Activated CD4-positive, alpha-beta T cell treated with anti-CD3 and anti-CD28 coated beads, Interleukin-2, amount 10 ng/mL, durations not matched to agents 7 days and 5 days (primary cell): ENCODE data around the gene ADAMTS6. TPM values are rescaled to one million over a fixed set of nuclear protein-coding genes. Genes with fewer than 3 reads are reported as not detected.
A peak's percentile ranks its signal among the peaks of the same experiment; 100 is the strongest.

ENCODE experiments used
- CTCF ChIA-PET: fragments of 350-600 bp; sonication (Branson Sonifier 250); formaldehyde crosslinking; loops from one replicate; lab custom pipeline; 2021; ENCODE audit warnings: antibody characterized with exemption; lab: Charles Lee
- POLR2A ChIA-PET: fragments of 350-600 bp; sonication (Branson Sonifier 250); formaldehyde crosslinking; loops from one replicate; lab custom pipeline; 2021; ENCODE audit warnings: antibody characterized with exemption; lab: Charles Lee
- DNase-seq: peaks from one replicate; pipeline ENCODE4 v3.0.0-alpha.2; 2020
- H3K27ac Mint-ChIP-seq: one replicate; pipeline ENCODE4 v1.8.0; 2021; ENCODE audit warnings: mild to moderate bottlenecking, moderate library complexity, mixed read lengths
- H3K27me3 Mint-ChIP-seq: one replicate; pipeline ENCODE4 v1.8.0; 2021; ENCODE audit warnings: mixed read lengths
- H3K36me3 Mint-ChIP-seq: one replicate; pipeline ENCODE4 v1.8.0; 2021; ENCODE audit warnings: low read depth, mixed read lengths
- H3K4me1 Mint-ChIP-seq: one replicate; pipeline ENCODE4 v1.8.0; 2021; ENCODE audit warnings: mixed read lengths
- H3K4me3 Mint-ChIP-seq: one replicate; pipeline ENCODE4 v1.8.0; 2021; ENCODE audit warnings: mild to moderate bottlenecking, moderate library complexity, mixed read lengths
- H3K9me3 Mint-ChIP-seq: one replicate; pipeline ENCODE4 v1.8.0; 2021; ENCODE audit warnings: mixed read lengths
- total RNA-seq, 2 experiments: library from RNA; stranded (reverse); gene quantifications; one replicate each; pipeline ENCODE4 v1.2.3, GENCODE V29; 2021

Gene ADAMTS6
- total RNA-seq, 2 experiments from 2014 or later: 2.8 to 2.9 TPM

DNA sequence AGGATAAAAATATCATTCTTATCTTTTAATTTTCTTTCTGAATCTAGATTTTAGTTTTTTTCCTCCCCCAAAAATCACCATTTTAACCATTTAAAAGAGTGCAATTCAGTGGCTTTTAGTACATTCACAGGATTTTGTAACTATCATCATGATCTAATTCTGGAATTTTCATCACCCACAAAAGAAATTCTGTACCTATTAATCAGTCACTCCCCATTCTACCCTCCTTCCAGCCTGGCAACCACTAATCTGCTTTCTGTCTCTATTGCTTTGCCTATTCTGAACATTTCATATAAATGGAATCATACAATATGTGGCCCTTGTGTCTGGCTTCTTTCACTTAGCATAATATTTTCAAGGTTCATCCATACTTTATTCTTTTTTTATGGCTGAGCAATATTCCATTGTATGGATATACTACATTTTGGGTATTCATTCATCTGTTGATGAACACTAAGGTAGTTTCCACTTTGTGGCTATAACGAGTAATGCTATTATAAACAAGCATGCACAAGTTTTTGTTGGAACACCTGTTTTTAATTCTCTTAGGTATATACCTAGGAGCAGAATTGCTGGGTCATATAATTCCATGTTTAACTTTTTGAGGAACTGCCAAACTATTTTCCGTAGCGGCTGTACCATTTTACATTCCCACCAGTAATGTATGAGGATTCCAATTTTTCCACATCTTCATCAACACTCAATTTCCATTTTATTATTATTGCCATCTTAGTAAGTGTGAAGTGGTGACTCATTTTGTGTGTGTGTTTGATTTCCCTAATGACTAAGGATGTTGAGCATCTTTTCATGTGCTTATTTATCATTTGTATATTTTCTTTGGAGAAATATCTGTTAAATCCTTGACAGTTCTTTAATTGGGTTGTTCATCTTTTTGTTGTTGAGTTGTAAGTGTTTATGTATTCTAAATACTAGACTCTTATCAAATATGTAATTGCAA is 372.7 kb downstream of the ADAMTS6 start:
- CTCF ChIA-PET: no interaction called here
- no peak overlapping the region for H3K27ac Mint-ChIP-seq

DNA sequence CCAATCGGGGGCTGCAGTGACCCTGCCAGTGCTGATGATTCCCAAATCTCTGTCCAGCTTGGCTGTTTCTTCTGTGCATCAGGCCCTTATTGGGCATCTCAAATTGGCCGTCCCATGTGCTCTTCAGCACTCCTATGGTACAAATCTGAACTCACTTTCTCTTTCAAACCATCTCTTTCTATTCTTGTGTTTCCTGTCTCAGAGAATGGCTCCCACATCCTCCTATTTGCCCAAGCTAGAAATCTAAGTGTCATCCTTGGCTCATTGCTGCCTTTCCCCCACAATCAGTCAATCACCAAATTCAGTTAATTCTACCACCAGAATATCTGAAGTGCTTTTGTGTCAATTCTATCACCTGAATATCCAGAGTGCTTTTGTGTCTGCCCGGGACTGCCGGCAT is 376.4 kb downstream of the ADAMTS6 start:
- Mint-ChIP-seq H3K4me3 (no peak overlapping the region), H3K36me3 (no peaks in the 10 kb centered on the region), H3K9me3 (no peaks in the 10 kb centered on the region), H3K4me1 (peaks cover 39% of the 10 kb centered on the region), H3K27me3 (peaks cover 12% of the 10 kb centered on the region), H3K27ac (peak overlapping the region; percentile 54)
- ChIA-PET POLR2A (no interaction called here), CTCF (interaction anchor here (0.6 to 1.7 kb wide), 3 partner anchors 33 to 389 kb away, joined by 3 to 6 read pairs (median 3); no protein-coding TSS in a partner anchor)
- DNase-seq: no peak

More for the DNA sequence above, 372.7 kb downstream of the ADAMTS6 start:
- Mint-ChIP-seq H3K9me3 (no peaks in the 10 kb centered on the region), H3K4me1 (peaks cover 20% of the 10 kb centered on the region), H3K36me3 (no peaks in the 10 kb centered on the region), H3K27me3 (peaks cover 16% of the 10 kb centered on the region), H3K4me3 (no peak overlapping the region)
- no peak for DNase-seq
- POLR2A ChIA-PET: no interaction called here

DNA sequence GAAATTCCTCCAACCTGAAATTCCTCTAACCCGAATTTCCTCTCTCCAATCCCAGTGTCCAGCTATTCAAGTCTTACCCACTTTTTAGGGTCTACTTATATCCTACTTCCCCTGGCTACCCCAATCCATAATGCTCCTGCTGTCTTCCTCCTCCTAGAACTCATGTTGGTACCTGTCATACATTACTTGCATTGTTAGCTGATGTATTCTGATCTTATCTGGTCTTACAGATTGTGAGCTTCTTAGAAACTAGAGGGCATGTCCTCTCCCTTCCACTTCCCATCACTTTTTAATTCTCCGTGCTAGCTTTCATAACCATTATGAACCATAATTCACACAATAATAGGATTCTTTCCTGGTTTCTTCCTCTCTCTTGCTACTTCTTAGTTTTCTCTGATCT is 376.9 kb downstream of the ADAMTS6 start:
- H3K4me1 Mint-ChIP-seq: peaks cover 39% of the 10 kb centered on the region
- no peak overlapping the region for H3K4me3 Mint-ChIP-seq
- H3K27ac Mint-ChIP-seq: peak overlapping the region; percentile 54
- no peak for DNase-seq
- CTCF ChIA-PET: interaction anchor here (1.1 to 2.3 kb wide), 3 partner anchors 32 to 294 kb away, joined by 3 to 8 read pairs (median 6); no protein-coding TSS in a partner anchor
- no peaks in the 10 kb centered on the region for H3K36me3 Mint-ChIP-seq
- H3K27me3 Mint-ChIP-seq: peaks cover 12% of the 10 kb centered on the region
- POLR2A ChIA-PET: no interaction called here
- no peaks in the 10 kb centered on the region for H3K9me3 Mint-ChIP-seq

- Mint-ChIP-seq H3K9me3 (no peaks in the 10 kb centered on the region), H3K27ac (peak overlapping the region; percentile 57), H3K27me3 (peaks cover 7% of the 10 kb centered on the region), H3K4me1 (peaks cover 39% of the 10 kb centered on the region), H3K4me3 (peak overlapping the region; percentile 64), H3K36me3 (no peaks in the 10 kb centered on the region)
- CTCF ChIA-PET: interaction anchor here (0.6 to 2.3 kb wide), 6 partner anchors 10 to 378 kb away, joined by 3 to 8 read pairs (median 4); no protein-coding TSS in a partner anchor
- POLR2A ChIA-PET: no interaction called here
- DNase-seq: no peak
Observed at GRCh38 chr5:65103756-65104440, 377.8 kb downstream of the ADAMTS6 start.

DNA sequence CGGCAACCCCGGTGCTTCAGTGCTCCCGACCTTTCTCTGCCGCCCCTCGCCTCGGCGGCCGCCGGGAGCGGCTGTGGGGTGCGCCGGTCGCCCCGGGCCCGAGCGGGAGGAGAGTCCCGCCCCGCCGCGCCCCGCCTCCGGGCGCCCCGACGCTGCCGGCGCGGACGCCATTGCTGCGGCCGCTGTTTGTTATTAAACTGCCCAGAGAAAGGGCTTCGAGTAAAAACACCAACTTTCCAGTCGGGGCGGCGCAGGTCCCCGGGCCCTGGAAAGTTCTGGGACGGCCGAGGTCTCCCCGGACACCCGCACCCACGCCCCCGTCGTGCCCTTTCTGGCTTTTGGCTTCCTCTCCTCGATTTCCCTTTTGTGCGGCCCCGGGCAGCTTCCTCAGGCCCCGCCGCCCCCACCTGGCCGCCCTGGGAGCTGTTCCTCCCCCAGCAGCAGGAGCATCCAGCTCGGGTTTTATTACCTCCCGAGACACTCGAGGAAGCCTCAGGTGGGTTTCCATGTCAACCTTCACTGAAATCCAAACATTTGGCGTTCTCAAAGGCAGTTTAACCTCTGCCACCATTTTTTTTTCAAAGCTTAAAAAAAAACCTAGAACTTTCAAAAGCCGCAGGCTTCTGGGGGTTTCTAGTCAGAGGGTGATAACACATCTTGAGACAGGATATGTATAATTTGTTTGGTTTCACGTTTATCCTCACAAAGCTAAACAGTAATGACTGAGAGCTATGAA is 378.6 kb downstream of the ADAMTS6 start:
- peak; percentile 28 for DNase-seq
- peak overlapping the region; percentile 64 for H3K4me3 Mint-ChIP-seq
- H3K4me1 Mint-ChIP-seq: peaks cover 39% of the 10 kb centered on the region
- H3K27ac Mint-ChIP-seq: peak overlapping the region; percentile 43
- no peaks in the 10 kb centered on the region for H3K9me3 Mint-ChIP-seq
- POLR2A ChIA-PET: no interaction called here
- CTCF ChIA-PET: interaction anchor here (0.7 to 2.3 kb wide), 5 partner anchors 11 to 379 kb away, joined by 3 to 8 read pairs (median 4); no protein-coding TSS in a partner anchor
- H3K36me3 Mint-ChIP-seq: no peaks in the 10 kb centered on the region
- H3K27me3 Mint-ChIP-seq: peaks cover 7% of the 10 kb centered on the region

- Mint-ChIP-seq H3K4me3 (peak overlapping the region; percentile 72), H3K27ac (peak overlapping the region; percentile 77), H3K27me3 (peaks cover 7% of the 10 kb centered on the region), H3K4me1 (peaks cover 39% of the 10 kb centered on the region), H3K9me3 (no peaks in the 10 kb centered on the region), H3K36me3 (no peaks in the 10 kb centered on the region)
- ChIA-PET POLR2A (no interaction called here), CTCF (interaction anchor here (1.4 to 2.3 kb wide), 2 partner anchors 24 to 291 kb away, joined by 5 to 8 read pairs; no protein-coding TSS in a partner anchor)
- DNase-seq: no peak
Observed at GRCh38 chr5:65102371-65102975, 379.2 kb downstream of the ADAMTS6 start.

DNA sequence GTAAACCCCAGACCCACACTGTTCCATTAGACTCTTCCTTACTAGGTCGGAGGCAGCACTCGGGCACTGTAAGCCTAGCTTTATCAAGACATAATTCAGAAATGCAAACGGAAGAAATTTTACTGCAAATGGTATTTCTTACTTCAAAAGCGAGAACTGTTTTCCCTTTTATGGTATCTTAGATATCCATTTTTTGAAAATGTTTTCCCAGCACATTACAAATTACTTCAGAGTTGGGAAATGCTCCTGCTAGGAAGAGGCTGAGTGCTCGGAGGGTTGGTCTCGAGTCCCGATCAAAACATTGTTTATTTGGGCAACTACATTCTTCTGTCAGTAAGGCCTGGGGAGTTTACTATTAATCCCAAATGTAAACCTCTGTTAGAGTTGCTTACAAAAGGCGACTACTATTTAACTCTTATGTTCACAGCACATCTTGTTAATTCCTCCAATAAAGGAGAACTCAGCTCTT is 380.1 kb downstream of the ADAMTS6 start:
- POLR2A ChIA-PET: no interaction called here
- CTCF ChIA-PET: interaction anchor here (1.1 to 1.4 kb wide), 3 partner anchors 13 to 26 kb away, joined by 3 to 5 read pairs (median 3); no protein-coding TSS in a partner anchor
- Mint-ChIP-seq H3K4me1 (peaks cover 39% of the 10 kb centered on the region), H3K27ac (no peak overlapping the region), H3K27me3 (peaks cover 9% of the 10 kb centered on the region), H3K9me3 (no peaks in the 10 kb centered on the region), H3K36me3 (no peaks in the 10 kb centered on the region), H3K4me3 (peak overlapping the region; percentile 72)
- DNase-seq: no peak

- POLR2A ChIA-PET: no interaction called here
- no peak overlapping the region for H3K27ac Mint-ChIP-seq
- peak; percentile 16 for DNase-seq
Observed at GRCh38 chr5:65100911-65101631, 380.6 kb downstream of the ADAMTS6 start.

More at GRCh38 chr5:65100911-65101631, 380.6 kb downstream of the ADAMTS6 start:
- Mint-ChIP-seq H3K4me1 (peaks cover 35% of the 10 kb centered on the region), H3K27me3 (peaks cover 9% of the 10 kb centered on the region), H3K4me3 (no peak overlapping the region), H3K36me3 (no peaks in the 10 kb centered on the region), H3K9me3 (no peaks in the 10 kb centered on the region)
- CTCF ChIA-PET: interaction anchor here (1.1 to 1.4 kb wide), 3 partner anchors 13 to 27 kb away, joined by 3 read pairs; no protein-coding TSS in a partner anchor

Other genes with a start within 250 kb of the ADAMTS6 start
- 100 to 1,000 TPM in 1 of 2 experiments, 10 to 100 TPM in 1; 96.9 to 108 TPM for gene CENPK, start 81.2 kb upstream of the ADAMTS6 start, total RNA-seq
- gene PPWD1, start 81.4 kb upstream of the ADAMTS6 start, total RNA-seq: 10 to 100 TPM; 61.7 to 69.9 TPM
- gene TRIM23, start 142.4 kb upstream of the ADAMTS6 start, total RNA-seq: 1 to 10 TPM; 7.9 to 9.6 TPM
- gene SHLD3, start 143.1 kb upstream of the ADAMTS6 start, total RNA-seq: 1 to 10 TPM; 4.5 to 5.3 TPM
- 10 to 100 TPM; 24.4 to 24.5 TPM for gene TRAPPC13, start 143.1 kb upstream of the ADAMTS6 start, total RNA-seq
- 10 to 100 TPM; 18.4 to 20.1 TPM for gene SGTB, start 240.2 kb upstream of the ADAMTS6 start, total RNA-seq
- 10 to 100 TPM; 11.0 to 12.4 TPM for gene NLN, start 240.3 kb upstream of the ADAMTS6 start, total RNA-seq